Measurements from ENCODE around the gene PDE11A.

- no peak for TF ChIP-seq CTCF (IDR thresholded peaks at IDR 0.05)
- no peak for TF ChIP-seq POLR2AphosphoS5 (IDR thresholded peaks at IDR 0.05)
Measured at GRCh38 chr2:177582000-177582399, 490.6 kb downstream of the PDE11A start.
